SIG-M5 treated with dmso at 0.1 percent for 504 hours (cell line): ENCODE data around the gene NYNRIN.
"Not testable (repeated sequence)": the region's sequence is repeated elsewhere in the genome, so short reads cannot be mapped to it uniquely, and the experiment has no call there.

Experiments used
- DNase-seq: peaks from one replicate; lab custom pipeline; 2025; ENCODE audit not compliant: unreplicated experiment; lab: John Stamatoyannopoulos, UW

Gene NYNRIN

DNA sequence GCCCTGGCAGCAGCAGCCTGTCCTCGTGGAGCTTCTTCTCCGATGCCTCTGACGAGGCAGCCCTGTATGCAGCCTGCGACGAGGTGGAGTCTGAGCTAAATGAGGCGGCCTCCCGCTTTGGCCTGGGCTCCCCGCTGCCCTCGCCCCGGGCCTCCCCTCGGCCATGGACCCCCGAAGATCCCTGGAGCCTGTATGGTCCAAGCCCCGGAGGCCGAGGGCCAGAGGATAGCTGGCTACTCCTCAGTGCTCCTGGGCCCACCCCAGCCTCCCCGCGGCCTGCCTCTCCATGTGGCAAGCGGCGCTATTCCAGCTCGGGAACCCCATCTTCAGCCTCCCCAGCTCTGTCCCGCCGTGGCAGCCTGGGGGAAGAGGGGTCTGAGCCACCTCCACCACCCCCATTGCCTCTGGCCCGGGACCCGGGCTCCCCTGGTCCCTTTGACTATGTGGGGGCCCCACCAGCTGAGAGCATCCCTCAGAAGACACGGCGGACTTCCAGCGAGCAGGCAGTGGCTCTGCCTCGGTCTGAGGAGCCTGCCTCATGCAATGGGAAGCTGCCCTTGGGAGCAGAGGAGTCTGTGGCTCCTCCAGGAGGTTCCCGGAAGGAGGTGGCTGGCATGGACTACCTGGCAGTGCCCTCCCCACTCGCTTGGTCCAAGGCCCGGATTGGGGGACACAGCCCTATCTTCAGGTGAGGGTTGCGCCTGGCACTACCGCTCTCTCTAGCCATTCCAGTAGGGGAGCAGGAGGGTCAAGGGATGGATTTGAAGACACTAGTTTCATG lies 28.7 kb upstream of the NYNRIN start:
- no peak for DNase-seq

DNA sequence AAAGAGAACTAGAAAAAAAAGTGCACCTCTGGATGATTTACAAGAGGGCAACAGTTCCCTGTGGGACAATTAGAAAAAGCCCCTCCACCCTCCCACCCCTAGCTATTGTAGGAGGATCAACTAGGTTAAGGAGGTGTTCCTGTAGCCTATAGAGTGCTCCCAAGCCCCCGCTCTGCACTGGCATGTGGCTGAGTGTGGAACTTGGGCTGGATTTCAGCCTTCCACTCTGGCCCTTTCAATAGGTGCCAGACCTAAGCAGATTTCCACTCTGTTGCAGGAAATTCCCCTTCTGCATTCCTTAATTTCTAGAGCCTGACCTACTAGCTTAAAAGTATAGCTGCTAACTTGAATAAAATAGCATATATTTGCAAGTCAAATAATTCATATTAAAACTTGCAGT lies 28.1 kb upstream of the NYNRIN start:
- DNase-seq: no peak

DNA sequence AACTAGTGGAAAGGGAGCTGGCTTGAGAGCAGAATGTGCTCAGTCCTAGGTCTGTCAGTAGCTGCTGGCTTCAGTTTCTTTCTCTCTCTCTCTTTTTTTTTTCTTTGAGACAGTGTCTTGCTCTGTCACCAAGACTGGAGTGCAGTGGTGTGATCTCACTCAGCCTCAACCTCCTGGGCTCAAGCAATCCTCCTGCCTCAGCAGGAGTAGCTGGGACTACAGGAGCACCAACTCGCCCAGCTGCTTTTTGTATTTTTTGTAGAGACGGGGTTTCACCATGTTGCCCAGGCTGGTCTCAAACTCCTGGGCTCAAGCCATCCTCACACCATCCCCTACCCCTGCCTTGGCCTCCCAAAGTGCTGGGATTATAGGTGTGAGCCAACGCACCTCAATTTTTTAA lies 27.2 kb upstream of the NYNRIN start:
- not testable (repeated sequence) for DNase-seq

GRCh38 chr14:24372701-24373416 lies 25.9 kb upstream of the NYNRIN start:
- DNase-seq: no peak

GRCh38 chr14:24376448-24377070 lies 22.2 kb upstream of the NYNRIN start:
- no peak for DNase-seq

GRCh38 chr14:24377126-24377525 lies 21.7 kb upstream of the NYNRIN start:
- no peak for DNase-seq

GRCh38 chr14:24377657-24378056 lies 21.1 kb upstream of the NYNRIN start:
- no peak for DNase-seq

DNA sequence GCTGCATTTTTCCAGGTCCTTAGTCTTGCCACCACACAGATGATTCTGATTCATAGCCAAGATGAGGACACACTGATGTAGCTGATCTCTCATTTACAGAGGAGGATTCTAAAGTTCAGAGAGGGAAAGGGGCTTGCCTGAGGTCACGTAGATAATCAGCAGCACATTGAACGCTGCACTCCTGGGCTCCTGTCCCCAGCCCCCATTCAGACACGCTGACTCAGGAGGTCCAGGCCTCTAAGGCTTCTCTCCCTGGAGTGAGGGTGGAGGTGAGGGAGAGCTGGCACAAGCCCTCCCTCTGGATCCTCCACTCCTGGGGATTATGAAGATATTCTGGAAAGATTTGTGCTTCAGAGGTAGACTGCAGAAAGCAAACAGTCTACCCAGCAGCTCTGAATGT lies 20.5 kb upstream of the NYNRIN start:
- no peak for DNase-seq

DNA sequence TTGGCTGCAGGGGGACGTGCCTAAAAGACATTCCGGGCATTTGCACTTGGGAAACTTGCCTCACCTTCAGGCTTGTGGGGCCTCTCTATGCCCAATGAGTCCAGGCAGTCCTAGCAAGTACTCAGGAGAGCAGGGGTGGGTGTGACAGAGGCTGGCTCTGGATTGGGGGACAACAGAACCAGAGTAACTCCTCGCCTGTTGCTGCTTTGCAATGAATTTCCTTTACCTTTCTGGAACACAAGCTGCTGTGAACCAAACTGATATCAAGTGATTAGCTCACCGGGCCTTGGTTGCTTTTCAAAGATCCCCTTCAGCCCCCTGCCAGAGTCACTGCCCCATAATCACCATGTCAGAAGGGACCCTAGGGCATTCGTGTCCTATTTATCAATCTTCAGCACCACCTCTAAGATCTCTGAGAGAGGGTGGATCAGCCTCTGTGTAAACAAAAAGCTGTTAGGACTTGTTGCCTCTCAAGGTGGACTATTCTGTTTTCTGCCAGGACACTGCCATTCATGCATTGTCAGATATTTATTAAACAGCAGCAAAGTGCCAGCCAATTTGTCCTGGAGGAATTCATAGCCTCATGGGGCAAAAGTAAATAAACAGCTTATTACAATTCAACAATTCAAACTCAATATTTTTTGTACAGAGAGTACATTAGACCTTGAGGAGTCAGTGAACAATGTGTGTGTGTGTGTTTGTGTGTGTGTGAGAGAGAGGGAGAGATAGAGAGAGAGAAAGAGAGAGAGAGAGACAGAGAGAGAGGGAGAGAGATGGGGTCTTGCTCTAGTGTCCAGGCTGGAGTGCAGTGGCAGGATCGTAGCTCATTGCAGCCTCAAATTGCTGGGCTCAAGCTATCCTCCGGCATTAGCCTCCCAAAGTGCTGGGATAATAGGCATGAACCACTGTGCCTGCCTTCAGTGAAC lies 19.6 kb upstream of the NYNRIN start:
- DNase-seq: no peak

DNA sequence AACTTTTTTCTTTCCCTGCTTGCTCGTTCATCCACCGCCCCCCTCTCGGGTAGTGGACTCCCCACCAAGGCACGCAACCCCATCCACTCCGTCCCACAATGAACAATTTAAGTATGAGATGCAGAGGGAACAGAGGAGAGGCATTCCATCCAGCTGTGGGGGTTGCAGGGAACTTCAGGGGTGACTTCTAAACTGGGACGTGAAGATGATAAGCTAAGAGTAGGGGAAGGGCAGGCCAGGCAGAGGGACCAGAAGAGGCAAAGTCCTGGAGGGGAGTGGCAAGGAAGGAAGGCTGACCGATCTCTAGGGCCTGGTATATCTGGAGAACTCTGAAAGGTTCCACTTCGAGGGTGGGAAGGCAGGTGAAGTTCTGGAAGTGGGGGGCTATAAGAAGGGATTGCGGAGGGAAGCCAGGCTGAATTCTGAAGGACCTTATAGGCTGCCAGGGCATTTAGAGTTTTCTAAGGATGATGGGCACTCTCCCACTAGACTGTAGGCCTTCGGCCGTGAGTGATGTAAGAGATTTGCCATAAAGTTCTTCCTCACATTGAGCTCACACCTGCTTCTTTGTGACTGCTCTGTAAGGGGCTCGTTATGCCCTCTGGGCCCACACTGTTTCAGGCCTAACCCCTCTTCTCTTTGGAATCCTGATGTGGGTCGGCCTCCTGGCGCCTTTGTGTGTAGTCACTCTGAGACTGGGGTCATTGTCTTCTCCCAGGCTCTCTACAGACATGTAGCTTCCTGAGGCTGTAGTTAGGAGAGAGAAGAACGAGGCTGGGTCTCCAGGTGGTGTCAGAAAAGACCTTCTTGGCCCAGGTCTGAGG lies 18.7 kb upstream of the NYNRIN start:
- DNase-seq: no peak

DNA sequence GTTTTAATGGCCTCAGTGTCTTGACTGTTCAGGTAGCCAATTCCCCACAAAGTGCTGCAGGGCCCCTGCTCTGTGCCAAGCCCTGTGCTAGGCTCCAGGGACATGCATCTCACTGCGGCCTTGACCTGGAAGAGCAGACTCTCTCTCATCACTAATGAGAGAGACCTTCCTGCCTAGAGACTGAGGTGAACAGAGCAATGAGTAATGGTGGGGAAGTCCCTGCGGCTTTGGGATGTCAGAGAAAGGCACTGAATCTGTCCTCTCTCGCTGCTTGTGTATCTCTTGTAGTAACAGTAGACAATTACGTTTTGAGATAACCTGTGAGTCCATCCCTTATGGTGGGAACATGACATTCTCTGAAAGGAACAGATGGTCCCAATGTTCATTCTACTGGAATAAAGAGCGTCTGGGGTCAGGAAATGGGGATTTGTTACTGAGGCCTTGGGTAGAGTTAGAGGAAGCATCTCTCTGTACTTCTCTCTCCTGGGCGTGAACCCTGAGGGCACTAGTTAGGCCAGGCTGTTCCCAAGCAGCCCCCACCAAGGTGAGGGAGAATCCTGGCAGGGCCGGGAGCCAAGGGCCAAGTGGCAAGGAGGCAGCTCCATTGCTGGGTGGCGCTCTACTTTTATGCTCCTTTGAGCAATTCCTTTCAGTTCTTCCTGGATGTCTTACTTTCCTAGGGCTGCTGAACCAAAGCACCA lies 17.3 kb upstream of the NYNRIN start:
- DNase-seq: no peak

- no peak for DNase-seq
These were observed 16.8 kb upstream of the NYNRIN start for GRCh38 chr14:24382064-24382371.

DNA sequence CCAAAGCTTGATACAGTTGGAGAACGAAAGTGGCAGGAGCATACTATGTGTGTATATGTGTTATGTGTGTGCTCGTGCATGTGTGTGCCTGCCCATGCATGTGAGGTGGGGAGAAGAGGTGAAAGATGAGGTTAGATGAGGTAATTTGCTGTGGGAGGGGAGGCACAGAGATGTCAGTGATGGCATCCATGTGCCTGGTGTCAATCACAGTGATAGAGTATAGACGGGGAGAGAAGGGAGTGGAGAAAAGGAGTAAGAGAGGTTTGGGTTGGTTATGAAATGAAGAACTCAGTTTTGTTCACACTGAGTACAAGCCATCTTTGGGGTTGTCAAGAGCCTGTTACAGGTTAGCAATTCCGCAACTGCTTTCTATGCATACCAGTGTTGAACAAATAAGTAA lies 14.6 kb upstream of the NYNRIN start:
- no peak for DNase-seq

GRCh38 chr14:24385524-24385923 lies 13.3 kb upstream of the NYNRIN start:
- DNase-seq: no peak

DNA sequence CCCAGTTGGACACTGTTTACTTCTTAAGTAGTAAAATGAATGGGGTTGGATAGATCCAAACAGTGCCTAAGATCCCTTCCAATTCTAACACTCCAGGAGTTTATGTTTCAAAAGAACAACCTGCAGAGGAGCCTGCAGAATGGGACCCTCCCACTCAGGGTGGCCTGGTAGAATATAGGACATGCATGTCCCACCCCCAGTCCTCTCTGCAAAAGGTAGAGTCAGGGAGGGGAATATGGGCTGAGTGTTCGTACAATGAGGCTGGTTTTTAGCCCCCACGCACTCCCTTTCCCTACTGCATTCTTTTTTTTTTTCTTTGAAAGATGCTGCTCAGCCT lies 11.8 kb upstream of the NYNRIN start:
- no peak for DNase-seq

- DNase-seq: not testable (repeated sequence)
These were observed 11.2 kb upstream of the NYNRIN start for GRCh38 chr14:24387579-24387978.

DNA sequence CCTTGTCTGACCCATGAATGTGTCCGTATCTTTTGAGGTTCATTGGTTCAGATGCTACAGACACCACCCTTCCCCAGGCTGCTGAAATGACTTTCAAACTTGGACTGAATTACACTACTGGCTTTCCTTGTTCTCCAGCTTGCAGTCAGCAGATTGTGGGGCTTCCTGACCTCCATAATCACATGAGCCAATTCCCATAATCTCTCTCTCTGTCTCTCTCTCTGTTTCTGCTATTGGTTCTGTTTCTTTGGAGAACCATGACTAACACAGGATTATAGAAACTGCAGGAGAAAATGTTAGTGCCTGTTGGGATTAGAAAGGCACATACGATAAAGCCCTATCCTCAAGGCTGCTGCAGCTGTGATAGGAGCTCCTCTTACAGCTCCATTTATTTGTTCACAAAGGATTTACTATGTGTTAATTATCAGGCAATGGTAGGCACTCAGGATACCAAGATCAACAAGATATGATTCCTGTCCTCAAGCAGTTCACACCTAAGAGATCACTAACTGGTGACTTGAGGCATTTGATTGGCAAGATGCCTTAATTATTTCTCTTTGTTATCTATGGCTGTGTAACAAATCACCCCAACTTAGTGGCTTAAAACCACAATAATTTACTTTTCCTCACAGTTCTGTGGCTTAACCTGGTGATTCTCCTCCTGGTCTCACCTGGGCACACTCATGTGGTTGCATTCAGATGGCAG lies 10.2 kb upstream of the NYNRIN start:
- DNase-seq: no peak

GRCh38 chr14:24389226-24389848 lies 9.5 kb upstream of the NYNRIN start:
- no peak for DNase-seq
